GM21529 (cell line): ENCODE data around the gene WSCD2.

Experiments
- ATAC-seq: cut with Tn5 transposase; IDR thresholded peaks from one replicate; pipeline ENCODE4 v1.9.1; 2021; ENCODE audit not compliant: unreplicated experiment

WSCD2 gene

DNA sequence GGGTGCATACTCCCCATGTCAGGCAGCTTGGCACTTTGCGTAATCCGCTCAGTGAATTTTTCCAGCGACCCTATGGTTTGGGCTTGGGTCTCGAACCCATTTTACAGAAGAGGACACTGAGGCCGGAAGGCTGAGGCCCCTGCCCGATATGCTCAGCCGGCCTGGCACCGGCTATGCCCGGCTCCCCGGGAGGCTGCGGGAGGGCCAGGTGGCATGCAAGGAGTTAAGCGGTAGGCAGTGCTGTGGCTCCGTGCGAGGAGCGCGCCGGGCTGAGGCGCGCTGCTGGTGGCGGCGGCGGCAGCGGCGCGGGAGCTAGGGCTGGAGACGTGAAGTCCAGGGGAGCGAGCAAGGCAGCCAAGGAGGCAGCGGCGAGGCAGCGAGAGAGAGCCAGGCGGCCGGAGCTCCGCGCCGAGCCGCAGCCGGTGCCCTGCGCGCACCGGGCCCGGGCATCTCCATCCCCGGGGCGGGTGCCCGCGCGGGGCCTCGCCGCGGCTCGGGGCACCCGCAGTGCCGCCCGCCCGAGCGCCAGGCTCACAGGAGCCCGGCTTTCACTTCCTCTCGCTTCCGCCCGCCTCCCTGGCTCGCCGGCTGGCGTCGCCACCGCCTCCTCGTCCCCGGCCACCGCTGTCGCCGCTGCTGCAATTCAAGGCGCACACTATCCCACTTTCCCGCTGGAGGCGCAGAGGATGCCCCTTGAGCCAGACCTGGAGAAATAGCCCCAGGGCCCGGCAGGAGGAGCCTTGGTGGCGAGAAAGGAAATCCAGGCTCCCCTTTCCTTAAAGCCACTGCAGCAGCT lies at the start of gene WSCD2:
TSS of gene WSCD2 (plus strand) at position 272 of the 796 bp plus-strand sequence. CDS start 66,545 bp downstream, outside the sequence.
- no peak for ATAC-seq

DNA sequence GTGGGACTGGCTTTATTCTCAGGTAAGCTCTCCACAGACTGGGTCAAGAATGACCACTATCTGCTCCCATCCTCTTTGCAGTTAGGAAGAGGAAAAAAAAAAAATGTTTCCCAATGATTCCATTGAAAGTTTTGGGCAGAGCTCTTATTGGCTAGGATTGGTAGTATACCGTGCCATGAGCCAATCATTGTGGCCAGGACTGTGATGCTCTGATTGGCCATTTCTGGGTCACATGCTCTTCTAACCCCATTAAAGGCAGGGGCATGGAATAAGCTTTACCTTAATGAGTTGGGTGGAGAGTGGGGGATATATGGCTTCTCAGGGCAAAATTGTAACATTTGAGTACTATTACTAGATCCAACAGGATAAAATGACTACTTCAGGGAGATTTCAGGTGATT lies 49.4 kb upstream of the WSCD2 start:
- ATAC-seq, result no peak

DNA sequence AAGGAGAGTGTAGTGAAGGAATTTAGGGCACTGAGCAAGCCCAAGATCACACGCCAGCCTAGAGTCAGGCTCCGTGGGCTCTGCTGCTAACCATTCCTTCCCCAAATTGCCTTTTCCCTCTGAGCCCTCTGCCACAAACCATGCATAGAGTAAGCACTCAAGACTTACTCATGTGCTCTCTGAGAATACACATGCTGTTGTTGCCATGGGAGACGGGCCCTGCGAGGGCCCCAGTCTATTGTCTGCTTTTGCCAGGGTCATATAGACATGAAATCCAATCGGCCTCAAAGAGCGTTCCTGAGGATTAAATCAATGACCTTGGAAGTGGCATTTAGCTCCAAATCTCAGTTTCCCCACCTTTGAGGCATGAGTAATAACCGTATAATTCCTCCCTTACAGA lies 48.7 kb upstream of the WSCD2 start:
- ATAC-seq, result no peak

DNA sequence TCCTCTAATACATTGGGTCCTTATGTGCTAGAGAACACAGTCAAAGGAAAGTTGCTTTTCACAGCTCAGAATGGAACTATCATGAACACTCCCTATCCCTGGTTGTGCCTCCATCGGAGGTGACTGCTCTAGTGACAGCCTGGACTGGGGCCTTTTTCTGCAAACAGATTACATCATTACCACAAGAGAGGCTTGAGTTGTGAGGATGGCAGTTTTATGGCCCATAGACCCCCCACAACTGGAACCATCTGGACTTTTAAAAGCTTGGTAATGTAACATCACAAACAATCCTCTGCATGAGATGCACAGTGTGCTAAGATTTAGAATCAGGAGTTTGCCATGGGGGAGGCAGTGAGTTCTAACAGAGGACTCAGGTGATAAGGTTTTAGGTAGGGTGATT lies 46.6 kb upstream of the WSCD2 start:
- no peak for ATAC-seq

DNA sequence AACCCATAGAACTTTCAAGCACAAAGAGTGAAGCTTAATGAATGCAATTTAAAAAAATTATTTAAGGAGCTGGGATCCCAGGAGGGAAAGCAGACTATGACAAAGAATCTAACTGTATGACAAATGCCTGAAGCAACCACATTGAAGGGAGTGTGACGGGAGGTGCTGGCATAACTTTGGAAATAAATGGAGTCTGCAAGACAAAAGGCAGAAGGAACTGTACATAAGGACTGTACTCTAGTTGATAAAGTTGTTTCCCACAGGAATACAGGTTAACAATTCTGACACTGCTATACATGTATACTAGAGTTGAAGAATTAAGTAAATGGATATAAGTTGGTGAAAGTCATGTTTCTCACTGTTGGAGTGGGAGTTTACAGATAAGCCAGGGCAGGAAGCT lies 41.2 kb upstream of the WSCD2 start:
- no peak for ATAC-seq

DNA sequence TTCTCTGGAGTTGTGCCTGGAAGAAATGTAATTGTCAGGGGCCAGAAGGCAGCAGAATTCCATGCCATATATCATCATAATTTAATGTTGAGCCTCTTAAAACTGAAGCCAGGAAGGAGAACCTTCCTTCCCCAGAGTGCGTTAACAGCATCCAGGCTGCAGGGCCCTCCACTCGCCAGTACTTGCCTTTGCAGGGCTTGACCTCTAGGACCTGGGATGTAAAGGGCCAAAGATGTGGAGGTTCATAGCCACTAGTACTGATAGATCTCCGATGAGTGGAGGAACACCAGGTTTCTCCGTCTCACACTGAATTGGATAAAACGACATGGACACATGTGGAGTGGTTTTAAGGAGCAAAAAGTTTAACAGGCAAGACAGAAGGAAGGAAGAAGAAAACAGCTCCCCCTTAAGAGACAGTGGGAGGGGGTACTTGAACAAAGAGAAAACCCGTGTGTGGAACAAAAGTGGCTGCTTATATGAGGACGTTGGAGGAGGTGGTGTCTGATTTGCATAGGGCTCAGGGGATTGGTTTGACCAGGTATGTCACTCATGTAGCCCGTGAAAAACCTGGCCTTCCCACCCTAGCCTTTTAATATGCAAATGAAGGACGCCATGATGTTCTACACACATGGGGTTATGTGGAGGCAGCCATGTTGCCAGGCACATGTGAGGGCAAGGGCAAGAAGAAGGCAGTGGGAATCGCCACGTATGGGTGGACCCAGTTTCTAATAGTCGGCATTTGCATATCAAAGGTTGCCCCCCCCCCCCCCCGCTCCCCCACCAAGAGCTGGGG lies 38.8 kb upstream of the WSCD2 start:
- ATAC-seq, result no peak

DNA sequence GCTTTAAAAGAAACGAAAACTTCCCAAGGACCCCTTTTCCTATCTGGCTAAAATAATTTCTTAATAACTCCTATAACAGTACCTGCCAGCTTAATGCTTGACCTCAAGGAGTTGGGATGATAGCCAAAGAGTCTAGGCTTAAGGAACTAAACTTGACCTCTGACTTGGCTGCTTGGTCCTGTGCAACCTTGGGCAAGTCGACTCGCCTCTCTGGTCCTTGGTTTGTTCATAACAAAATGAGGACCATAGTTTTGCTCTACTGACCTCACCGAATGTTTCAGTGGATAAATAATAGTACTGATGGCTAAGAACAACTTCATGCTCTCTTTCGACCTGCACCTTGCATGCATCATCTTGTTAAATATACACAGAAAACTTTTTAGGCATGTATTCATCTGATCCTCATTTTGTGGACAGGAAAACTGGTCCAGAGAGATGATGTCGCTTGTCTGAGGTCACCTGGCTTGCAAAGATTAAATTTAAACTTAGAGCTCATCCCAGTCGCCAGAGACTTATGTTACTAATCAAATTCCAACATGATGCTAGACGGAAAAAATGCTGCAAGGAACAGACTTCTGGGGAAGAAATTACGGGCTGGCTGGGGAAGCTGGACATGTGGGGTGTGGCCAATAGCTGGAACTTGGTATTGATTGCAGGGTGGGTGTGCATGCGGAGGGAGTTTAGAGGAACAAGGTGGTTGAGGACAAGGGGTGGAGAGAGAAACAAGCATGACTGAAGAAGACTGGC lies 38.0 kb upstream of the WSCD2 start:
- ATAC-seq, result no peak

DNA sequence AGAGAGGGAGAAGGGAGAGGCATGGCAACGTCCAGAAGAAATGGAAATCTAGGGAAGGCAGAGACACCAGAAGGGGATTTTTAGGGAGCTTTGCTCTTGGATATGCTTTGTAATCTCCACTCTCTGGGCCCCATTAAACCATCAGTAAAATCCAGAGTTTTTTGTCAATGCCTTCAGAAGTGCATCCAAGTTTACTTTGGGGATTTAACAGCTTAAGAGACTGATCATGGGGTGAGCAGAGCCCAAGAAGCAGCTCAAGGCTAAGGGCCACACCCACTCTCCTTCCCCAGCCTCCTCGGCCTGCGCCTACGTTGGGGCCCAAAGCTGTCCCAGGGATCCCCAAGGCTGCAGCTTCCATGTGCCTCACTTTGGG lies 37.4 kb upstream of the WSCD2 start:
- ATAC-seq, result no peak

DNA sequence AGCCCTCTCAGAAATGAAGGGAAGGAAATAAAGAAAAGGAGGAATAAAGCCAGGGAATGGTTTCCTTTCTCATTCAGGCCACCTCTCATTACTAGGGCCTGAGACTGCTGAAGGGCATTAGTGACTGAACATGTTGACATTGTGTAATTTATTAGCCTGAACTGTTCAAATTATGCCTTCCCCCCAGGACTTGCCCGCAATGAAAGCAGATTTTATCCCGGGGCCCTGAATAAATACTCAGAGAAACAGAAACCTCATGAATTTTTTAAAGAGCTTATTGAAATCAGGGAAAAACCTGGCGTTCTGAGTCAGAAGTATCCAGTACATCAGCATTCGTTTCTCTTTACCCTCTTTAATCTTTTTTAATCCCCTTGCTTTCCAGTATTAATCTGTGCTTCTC lies 35.9 kb upstream of the WSCD2 start:
- no peak for ATAC-seq

DNA sequence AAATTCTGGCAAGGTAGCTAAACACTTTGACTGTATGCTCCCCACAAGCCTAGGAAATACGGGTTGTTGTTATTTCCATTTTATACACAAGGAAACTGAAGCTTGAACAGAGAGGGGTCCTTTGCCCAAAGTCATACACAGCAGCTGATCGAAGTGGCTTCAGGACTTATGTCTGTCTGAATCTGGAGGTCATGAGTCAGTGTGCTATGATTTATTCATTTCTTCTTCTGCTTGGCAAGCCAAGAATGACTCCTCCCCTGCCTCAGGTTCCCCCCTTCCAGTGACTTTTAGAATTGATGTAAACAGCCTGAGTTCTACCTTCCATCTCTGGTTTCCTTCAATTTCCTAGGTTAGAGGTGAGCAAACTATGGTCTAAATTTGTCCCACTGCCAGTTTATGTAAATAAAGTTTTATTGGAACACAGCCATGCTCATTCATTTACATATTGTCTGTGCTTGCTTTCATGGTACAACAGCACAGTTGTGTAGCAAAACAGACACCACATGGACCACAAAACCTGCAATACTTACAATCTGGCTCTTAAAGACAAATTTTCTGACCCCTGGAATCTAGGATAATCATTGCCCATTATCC lies 34.9 kb upstream of the WSCD2 start:
- ATAC-seq, result no peak

DNA sequence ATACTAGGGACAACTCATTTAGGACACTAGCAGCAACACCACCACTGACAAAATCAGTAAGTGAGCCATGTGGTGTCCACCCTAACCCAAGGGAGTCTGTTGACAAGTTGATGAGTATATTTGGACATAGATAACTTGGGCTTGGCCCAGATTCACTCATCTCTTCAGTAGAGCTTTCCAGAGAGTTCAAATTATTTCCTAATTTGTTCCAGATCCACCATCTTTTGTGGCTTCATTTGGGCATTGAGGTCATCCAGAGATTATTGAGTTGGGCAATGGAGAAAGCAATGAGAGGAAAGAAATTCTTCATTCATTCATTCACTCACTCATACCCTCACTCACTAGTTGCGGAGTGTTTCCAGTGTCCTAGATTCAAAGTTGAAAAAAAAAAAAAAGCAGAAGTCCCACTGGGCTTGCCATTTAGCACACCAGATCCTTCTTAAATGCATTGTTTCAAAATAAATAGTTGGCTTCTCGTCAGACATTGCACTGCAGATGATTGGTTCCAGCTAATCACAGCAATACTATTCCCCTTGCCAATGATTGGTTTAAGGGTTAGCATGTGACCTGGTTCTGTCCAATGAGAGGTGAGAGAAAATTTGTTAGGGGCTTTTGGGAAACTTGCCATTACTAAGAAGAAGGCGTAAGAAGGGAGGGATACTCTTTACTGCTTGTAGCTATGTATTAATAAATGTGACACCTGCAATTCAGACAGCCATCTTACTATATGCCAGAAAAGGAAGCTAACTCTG lies 31.8 kb upstream of the WSCD2 start:
- ATAC-seq, result no peak

DNA sequence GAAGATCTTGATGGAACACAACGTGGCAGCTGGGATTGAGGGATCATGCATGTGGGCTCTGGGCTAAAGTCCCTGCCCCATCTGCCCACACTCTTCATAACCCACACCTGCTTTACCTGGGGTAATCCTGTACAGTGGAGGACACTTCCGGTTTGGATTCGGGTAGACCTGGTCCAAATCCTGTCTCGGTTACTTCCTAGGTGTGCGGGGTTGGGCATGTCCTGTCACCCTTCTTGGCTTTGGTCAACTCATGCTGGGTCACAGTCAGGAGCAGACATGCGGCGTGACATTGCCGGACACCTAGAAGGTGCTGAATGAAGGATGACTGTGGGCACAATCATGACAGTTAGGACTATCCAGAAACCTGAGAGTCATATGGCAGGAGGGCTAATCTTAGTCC lies 30.7 kb upstream of the WSCD2 start:
- no peak for ATAC-seq

DNA sequence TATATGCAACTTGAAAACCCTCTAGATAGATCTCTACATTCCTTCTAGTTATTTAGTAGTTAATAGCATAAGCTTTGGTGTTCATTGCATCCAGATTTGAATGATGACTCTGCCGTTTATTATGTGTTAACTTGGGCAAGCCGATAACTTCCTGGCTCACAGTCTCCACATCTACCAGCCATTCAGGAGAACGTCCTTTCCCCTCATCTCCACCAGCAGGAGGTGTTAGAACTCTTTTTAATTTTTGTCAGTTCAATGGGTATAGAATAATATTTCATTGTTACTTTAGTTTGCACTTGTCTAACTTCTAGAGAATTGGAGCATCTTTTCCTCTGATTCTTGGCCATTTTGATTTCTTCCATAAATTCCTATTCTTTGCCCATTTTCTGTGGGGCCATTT lies 30.0 kb upstream of the WSCD2 start:
- no peak for ATAC-seq

DNA sequence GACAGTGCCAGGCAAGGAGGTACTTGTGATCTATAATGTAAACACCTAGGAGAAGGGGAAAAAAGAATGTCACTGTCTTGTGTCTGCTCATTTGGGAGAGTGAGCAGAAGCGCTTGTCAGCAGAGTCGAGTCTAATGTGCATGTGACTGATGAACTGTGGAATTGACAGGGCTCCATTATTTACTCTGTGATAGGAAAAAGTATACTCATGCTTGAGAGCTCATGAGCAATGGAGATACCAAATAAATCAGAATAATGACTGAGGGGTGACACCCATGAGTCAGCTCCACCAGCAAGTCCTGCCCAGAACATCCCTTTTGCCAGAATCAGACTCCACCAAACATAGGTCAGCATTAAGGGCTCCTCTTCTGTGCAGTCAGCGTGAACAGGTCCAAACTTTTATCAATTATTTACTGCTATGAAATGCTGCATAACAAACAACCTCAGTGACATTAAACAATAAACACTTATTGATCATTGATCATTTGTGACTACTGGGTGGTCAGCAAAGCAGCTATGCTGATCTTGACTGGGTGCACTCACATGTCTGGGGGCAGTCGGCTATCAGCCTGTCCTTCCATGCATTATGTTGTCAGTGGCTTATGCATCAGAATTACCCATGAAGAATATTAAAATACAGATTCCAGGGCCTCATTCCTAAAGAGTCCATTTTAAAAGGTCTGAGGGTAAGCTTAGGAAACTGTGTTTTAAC lies 29.2 kb upstream of the WSCD2 start:
- ATAC-seq, result no peak

DNA sequence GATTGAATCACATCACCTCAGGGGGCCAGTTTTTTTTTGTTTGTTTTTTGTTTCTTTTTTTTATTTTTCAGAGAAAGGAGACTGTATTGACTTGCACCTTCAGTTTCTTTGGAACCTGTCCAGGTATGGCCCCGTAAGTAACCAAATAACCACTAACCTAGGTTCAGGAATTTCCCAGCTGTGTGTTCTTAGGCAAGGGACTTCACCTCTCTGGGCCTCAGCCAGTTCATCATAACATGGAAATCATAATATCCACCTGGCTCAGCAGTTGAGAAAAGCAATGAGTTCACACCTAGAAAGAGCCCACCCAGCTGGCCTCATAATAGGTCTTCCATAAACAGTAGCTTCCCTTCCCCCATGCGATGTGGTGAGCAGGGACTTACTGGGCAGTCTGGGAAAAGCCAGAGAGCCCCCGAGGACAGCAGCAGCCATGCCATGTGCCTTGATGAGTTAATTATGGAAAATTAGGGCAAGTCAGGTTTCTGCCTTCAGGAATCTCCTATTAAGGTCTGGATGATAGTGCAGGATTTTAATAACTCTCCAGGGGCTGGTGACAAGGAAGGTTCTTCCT lies 27.4 kb upstream of the WSCD2 start:
- no peak for ATAC-seq

DNA sequence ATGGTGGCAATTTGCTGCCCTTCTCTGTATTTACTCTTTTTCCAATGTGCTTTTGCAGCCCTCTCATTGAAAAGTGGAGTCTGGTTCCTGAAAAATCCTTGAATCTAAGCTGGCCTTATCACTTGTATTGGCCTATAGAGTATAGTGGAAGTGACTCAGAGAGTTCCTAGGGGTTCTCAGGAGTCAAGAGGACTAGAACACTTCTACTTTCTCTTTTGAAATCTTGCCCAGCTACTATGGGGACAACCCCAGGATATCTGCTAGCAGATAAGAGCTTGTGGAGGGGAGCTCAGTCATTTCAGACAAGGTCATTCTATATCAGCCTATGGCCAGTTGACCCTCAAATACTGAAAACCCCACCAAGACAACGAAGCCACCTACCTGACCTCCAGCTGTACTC lies 26.7 kb upstream of the WSCD2 start:
- ATAC-seq, result peak; percentile 66

DNA sequence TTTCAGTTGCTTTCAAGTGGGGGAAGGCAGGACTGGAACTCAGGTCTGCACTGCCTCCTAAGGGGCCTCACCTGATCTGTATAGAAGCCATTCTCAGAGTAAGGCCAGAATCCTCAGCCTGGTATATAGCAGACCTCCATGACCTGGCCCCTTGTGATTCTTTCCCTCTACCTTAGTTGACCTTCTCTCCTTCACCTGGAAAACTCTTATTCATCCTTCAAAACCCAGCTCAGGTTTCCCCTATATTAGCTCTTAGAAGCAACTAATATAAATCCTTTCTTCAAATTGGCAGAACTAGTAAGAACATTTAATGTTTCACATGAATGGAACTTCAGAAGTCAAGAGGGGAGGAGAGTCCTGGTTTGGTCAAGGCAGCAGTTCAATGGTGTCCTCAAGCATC lies 26.0 kb upstream of the WSCD2 start:
- ATAC-seq, result no peak

DNA sequence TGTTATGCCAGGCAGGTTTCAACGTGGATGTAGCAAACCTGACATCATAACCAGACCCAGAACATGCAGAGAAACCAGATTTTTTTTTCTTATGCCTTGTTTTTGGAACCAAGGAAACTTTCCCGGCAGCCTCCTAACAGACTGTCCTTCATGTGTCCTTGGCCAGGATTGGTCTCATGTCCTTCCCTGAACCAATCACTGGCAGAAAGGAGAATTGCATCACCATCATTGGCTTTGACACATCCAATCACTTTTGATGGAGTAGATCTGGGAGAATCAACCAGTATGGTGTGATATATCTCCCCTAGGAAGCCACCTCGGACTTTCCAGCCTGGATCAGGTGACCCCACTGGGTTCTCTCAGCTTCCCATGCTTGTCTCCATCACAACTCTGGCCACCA lies 25.6 kb upstream of the WSCD2 start:
- no peak for ATAC-seq

DNA sequence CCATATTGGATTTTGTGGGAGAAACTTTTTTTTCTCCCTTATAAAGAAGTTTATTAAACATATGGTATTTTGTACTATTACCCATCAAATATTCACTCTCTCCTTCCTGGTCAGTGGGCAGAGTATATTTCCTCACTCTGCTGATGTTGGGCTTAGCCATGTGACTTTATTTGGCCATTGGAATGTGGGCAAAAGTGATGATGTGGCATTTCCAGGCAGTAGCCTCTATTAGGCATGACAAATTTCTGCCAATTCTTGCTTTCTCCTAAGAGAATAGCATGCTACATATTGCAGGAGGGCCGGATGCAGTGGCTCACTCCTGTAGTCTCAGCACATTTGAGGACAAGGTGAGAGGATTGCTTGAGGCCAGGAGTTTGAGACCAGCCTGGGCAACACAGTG lies 24.4 kb upstream of the WSCD2 start:
- no peak for ATAC-seq

DNA sequence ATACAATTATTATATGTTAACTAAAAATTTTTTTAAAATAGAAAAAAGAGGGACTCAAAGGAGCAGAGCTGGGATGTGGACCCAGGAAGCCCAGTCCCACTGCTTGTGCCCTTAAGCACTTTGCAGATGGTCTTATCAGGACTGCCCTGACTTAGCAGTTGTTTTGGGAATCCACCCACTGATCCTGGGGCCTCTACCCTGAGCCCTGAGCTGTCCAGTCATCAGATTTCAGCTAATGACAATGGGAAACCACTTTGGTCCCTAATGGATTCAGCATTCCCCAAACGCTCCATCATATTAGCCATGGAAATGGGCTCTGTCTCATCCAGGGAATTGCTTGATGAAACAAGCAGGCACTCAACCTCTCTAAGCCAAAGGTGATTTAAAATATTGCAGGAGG lies 22.5 kb upstream of the WSCD2 start:
- ATAC-seq, result no peak
